GM04504 (cell line): Measurements from ENCODE around the gene PEA15.

Experiments
- DNase-seq: peaks from one replicate; pipeline ENCODE4 v3.0.0-alpha.2; 2012; ENCODE audit warnings: low read depth

Gene PEA15

GRCh38 chr1:160179336-160179735, 25.8 kb upstream of the PEA15 start:
- DNase-seq = no peak

GRCh38 chr1:160186246-160186645, 18.9 kb upstream of the PEA15 start:
- DNase-seq = no peak

GRCh38 chr1:160186729-160187128, 18.5 kb upstream of the PEA15 start:
- no peak for DNase-seq

GRCh38 chr1:160187407-160187806, 17.8 kb upstream of the PEA15 start:
- no peak for DNase-seq

- no peak for DNase-seq
Measured at GRCh38 chr1:160188341-160188740, 16.8 kb upstream of the PEA15 start.

DNA sequence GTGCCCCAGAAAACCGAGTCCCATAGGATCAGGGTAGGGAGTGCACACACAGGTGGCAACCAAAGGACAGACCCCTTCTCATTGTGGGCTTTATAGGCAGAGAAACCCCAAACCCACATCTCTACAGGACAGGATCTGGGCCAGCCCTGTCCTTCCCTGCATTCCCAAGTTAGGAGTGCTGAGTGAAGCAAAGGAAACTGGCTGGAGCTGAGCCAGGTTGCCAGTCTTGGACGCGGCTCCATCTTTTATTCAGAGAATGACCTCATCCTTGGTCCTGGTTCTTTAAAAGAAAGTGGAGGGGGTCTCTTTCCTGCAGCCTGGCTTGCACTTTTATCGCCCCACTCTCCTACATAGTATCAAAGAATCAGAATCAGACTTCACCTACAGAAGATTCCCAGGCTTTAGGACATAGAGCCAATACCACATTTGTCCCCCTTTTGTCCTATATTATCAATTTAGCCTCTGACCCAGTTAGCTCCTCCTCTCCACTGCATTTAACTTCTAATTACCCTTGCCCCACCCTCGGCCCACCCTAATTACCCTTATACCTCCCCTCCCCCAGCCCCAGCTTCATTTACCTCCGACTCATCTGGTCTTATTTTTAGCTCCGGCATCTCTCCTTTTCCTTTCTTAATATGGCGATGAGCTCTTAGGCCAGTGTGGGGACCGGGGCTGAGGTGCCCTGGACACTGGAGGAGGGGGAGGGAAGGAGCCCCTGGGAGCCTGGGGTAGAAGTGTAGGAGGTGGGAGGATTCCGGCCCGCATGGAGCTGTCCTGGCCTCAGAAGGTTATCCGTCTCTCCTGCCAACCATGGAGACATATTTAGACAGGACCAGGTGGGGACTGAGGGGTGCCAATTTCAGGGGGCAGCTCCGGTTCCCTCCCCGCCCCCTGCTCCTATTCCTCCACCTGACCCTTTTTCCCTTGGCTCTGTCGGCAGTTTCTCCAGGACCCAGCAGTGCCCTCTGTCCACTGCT, 15.2 kb upstream of the PEA15 start, which contains the start of gene CASQ1:
Gene CASQ1 (plus strand): TSS at position 927 of the 977 bp plus-strand sequence. CDS start 177 bp downstream, outside the sequence.
- peak; percentile 18 for DNase-seq

- DNase-seq = no peak
Measured at GRCh38 chr1:160191756-160192155, 13.4 kb upstream of the PEA15 start.

DNA sequence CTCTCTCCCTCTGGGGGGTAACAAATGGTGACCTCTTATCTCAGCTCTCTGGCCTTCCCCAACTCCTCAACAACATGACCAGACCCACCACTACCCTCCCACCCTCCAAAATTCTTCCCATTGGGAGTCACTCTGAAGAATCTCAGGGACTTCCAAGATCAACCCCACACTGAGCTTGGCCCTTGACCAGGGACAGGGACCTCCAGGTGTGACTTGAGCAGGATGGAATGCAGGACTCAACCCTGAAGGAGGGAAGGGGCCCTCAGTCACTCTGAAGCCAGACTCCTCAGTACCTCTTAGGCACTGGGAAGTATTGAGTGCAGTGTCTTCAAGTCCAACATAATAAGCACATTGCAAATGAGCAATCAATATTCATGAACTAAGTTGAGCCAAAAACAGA, 12.9 kb upstream of the PEA15 start:
- no peak for DNase-seq

GRCh38 chr1:160193091-160193819, 11.9 kb upstream of the PEA15 start:
- DNase-seq = peak; percentile 75

- DNase-seq = no peak
Measured at GRCh38 chr1:160193832-160194736, 11.1 kb upstream of the PEA15 start.

DNA sequence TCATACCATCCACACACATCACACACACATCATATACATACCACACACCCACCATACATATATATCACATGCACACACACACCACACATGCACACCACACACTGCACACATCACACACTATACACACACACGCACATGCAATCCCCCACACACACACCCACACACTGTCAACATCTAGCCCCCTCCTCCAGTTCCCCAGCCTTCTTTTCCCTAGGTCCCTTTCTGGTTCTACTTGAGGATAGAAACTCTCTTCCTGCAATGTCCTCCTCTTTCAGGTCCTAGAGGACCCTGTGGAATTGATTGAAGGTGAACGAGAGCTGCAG, 10.5 kb upstream of the PEA15 start:
- no peak for DNase-seq

DNA sequence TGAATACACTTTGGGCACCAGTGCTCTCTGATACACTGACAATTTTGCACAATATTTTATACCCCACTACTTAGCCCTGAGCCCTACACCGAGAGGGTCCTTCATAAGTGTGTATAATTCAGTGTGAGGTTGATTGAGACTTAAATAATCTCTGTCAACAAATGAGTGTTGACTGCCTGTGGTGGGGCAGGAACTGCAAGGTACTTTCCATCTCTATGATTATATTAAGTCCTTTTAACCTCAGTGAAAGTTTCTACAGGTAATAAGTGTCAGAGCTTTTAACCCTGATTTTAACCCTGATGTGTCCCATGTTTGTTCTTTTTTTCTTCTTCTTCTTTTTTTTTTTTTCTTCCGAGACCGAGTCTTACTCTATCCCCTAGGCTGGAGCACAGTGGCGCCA, 9.0 kb upstream of the PEA15 start:
- DNase-seq = no peak

DNA sequence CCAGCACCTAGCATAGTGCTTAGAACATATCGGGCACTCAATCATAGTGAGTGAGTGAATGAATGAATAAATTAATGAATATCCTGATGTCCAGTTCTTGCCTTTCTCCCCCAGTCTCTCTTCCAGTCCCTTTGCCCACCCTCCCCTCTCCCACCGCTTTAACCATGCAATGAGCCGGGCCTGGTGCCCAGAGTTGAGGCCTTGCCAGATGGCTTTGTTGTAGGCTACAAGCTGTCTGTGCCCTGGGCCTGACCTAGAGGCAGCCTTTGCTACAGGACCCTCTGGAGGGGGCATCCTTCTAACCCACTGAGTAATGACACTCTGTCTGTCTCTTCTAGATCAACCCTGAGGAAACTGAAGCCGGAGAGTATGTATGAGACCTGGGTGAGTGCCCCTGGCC, 8.0 kb upstream of the PEA15 start:
- DNase-seq = no peak

- DNase-seq = no peak
Measured at GRCh38 chr1:160200786-160201185, 4.4 kb upstream of the PEA15 start.

- DNase-seq = no peak
Measured at GRCh38 chr1:160204526-160205241, 500 bp upstream of the PEA15 start.

DNA sequence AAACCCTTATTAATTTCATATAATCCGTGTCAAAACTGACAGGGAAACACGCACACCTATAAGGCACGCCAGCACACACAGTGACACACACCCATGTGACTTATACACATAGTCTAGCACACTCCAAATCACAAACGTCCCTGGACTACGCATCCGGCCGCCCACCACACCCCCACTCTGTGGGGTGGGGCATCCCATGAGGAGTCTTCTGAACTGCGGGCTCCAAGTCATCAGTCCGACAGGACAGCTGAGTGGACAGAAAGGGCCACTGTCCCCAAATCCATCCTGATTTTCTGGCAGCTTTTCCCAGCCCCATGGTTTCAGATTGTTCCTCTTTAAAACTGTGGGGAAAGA, 829 bp downstream of the PEA15 start:
- DNase-seq = no peak

DNA sequence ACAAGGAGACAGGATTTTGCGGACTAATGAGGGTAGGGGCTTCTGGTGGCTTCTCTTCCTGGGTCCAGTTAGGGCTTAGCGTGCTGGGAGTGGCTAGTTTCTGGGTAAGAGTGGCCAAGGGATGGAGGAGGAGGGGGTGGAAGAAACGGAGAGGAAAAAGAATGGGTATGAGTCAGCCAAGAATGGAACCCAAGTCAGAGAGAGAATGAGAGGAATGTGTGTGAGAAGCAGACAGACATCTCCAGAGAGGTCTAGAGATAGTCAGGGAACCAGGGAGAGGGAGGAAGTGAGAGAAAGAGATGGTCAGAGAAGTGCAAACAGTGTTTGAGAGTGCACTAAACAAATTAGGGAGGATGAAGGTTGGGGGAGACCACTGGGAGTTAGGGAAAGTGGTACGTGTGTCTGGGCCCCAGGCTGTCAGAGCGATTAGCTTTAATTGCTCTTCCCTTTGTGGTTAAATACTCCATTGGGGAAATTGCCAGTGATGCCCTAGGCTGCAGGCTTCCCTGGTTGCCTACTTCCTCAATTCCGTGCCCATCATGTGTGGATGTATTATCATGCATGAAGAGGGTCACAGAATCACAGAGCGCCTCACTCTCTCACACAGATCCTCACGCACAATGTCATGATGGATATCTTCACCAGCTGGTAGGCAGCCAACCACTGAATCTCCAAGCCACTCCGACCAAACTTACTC, 1.4 kb downstream of the PEA15 start:
- DNase-seq = peak; percentile 77

GRCh38 chr1:160207118-160207650, 2.0 kb downstream of the PEA15 start:
- no peak for DNase-seq

DNA sequence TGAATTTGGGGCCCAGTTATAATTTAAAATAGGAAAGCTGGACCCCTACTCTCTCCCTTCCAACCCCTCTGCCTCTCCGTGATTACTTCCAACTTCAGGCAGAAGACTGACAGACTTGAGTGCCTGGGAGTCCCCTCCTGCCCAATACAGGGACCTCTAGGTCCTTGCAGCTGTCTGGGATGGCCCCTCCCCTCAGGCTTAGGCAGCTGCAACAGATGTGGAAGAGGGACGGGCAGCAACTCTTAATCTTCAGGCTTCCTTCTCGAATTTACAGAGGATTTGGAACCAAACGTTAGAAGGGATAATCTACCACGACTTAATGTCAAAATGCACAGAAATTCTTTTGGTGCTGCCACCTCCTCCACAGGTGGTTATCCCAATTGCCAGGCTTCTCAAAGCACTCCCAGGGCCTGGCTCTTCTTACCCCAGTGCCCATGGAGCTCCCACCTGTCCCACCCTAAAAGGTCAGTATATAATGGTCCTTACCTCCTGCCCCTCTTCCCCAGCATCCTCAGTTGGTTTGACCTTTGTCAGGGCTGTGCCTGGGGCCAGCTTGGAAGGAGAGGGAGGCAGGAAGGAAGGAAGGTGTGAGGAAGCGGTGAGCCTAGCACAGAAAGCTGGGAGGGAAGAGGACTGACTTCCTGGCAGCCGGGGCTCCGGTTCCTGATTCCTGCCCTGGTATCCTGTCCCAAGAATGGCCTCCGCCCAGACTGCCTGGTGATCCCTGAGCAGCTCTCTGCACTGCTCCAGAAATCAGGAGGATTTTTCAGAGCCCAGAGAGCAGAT, 2.8 kb downstream of the PEA15 start:
- no peak for DNase-seq
